Measurements from ENCODE around the gene GPRC5C.

GPRC5C gene

DNA sequence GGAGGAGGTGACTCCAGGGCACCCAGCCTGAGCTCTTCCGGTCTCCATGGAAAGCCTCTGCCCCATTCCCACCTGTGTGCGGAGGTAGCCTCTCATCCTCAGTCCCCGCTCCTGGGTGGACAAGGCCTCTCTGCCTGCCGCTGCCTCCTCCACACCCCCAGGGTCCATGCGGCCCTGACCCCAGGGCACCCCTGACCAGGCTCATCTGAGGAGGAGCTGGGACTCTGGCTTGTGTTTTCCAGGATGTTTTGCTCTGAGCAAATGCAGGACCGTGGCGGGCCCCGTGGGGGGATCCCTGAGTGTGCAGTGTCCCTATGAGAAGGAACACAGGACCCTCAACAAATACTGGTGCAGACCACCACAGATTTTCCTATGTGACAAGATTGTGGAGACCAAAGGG is 41.4 kb downstream of the GPRC5C start:
- H3K4me3 ChIP-seq (IDR thresholded peaks at IDR 0.05; ENCODE audit: insufficient read depth, low read depth, low read length) = no peak overlapping the region
- H2AFZ ChIP-seq (ENCODE audit: low read depth) = no peak overlapping the region
- H3K9ac ChIP-seq = no peak overlapping the region
- no peaks in the 10 kb centered on the region for H4K20me1 ChIP-seq (ENCODE audit: insufficient read depth)
- H3K27ac ChIP-seq = no peak overlapping the region
- H3K36me3 ChIP-seq (ENCODE audit: insufficient read depth) = no peaks in the 10 kb centered on the region
- no peaks in the 10 kb centered on the region for H3K79me2 ChIP-seq (ENCODE audit: insufficient read depth, low read depth)
- no peak overlapping the region for H3K4me2 ChIP-seq
- peaks cover 23% of the 10 kb centered on the region; the same call in 1 of the 2 replicates for H3K27me3 ChIP-seq (ENCODE audit: insufficient read depth, low read depth)
- TF ChIP-seq, protein P1, sequence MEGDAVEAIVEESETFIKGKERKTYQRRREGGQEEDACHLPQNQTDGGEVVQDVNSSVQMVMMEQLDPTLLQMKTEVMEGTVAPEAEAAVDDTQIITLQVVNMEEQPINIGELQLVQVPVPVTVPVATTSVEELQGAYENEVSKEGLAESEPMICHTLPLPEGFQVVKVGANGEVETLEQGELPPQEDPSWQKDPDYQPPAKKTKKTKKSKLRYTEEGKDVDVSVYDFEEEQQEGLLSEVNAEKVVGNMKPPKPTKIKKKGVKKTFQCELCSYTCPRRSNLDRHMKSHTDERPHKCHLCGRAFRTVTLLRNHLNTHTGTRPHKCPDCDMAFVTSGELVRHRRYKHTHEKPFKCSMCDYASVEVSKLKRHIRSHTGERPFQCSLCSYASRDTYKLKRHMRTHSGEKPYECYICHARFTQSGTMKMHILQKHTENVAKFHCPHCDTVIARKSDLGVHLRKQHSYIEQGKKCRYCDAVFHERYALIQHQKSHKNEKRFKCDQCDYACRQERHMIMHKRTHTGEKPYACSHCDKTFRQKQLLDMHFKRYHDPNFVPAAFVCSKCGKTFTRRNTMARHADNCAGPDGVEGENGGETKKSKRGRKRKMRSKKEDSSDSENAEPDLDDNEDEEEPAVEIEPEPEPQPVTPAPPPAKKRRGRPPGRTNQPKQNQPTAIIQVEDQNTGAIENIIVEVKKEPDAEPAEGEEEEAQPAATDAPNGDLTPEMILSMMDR (conservative IDR thresholded peaks at IDR 0.05; ENCODE audit: low read depth, low read length) = no peak
- H3K4me1 ChIP-seq (ENCODE audit: low read depth, poor library complexity, severe bottlenecking) = no peaks in the 10 kb centered on the region

DNA sequence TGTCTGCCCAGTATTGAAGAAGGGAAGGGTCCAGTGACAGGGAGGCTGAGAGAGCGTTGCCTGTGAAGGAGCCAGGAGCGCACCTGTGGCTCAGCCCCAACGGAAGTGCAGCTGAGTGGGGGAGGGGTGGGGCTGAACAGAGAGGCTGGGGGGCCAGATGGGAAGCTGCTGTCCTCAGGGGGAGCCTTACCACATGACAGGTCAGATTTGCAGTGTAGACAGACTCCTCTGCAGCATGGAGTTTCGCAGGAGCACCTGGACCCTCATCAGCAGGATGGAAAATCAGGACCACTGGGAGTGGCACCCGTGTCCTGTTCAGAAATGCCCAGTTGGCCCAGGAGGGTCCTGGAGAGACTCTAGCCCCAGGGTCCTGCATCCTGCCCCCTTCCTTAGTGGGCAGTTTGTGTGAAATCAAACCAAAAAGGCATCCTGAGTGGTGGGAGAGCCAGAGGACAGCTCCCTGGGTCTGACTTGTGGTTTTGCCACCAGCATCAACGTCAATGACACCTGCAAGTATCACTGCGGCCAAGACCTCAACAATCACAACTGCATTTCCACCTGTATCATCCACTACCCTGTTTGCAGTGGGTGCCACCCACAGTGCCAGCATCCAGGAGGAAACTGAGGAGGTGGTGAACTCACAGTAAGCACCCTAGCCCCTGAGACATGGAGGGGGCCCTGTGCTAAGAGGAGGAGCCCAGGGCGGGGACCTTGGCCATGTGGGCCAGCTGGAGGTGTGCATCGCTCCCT is 42.3 kb downstream of the GPRC5C start:
- TF ChIP-seq, protein P1 (conservative IDR thresholded peaks at IDR 0.05; ENCODE audit: low read depth, low read length) = no peak
- Histone ChIP-seq H3K9ac (no peak overlapping the region), H3K36me3 (ENCODE audit: insufficient read depth) (no peaks in the 10 kb centered on the region), H3K27me3 (ENCODE audit: insufficient read depth, low read depth) (peaks cover 18% of the 10 kb centered on the region; the same call in 1 of the 2 replicates), H3K4me1 (ENCODE audit: low read depth, poor library complexity, severe bottlenecking) (no peaks in the 10 kb centered on the region), H3K4me3 (IDR thresholded peaks at IDR 0.05; ENCODE audit: insufficient read depth, low read depth, low read length) (no peak overlapping the region), H4K20me1 (ENCODE audit: insufficient read depth) (no peaks in the 10 kb centered on the region), H2AFZ (ENCODE audit: low read depth) (no peak overlapping the region), H3K79me2 (ENCODE audit: insufficient read depth, low read depth) (no peaks in the 10 kb centered on the region), H3K4me2 (no peak overlapping the region), H3K27ac (no peak overlapping the region)

DNA sequence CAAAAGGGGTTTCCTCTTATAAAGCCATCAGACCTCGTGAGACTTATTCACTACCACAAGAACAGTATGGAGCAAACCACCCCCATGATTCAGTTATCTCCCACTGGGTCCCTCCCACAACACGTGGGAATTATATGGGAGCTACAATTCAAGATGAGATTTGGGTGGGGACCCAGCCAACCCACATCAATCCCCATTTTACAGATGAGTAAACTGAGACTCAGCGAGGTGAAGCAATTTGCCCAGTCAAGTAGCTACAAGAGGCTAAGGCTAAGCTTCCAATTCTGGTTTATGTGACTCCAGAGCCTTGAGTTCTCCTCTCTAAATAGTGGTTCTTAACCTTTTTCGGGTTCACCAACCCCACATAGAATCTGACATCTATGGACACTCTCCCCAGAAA is 43.3 kb downstream of the GPRC5C start:
- no peaks in the 10 kb centered on the region for H3K4me1 ChIP-seq (ENCODE audit: low read depth, poor library complexity, severe bottlenecking)
- TF ChIP-seq, protein P1 (conservative IDR thresholded peaks at IDR 0.05; ENCODE audit: low read depth, low read length) = no peak
- no peaks in the 10 kb centered on the region for H4K20me1 ChIP-seq (ENCODE audit: insufficient read depth)
- no peak overlapping the region for H3K4me2 ChIP-seq
- H3K79me2 ChIP-seq (ENCODE audit: insufficient read depth, low read depth) = no peaks in the 10 kb centered on the region
- no peak overlapping the region for H3K4me3 ChIP-seq (IDR thresholded peaks at IDR 0.05; ENCODE audit: insufficient read depth, low read depth, low read length)
- no peak overlapping the region for H2AFZ ChIP-seq (ENCODE audit: low read depth)
- no peaks in the 10 kb centered on the region for H3K36me3 ChIP-seq (ENCODE audit: insufficient read depth)
- H3K27ac ChIP-seq = no peak overlapping the region
- H3K9ac ChIP-seq = no peak overlapping the region
- H3K27me3 ChIP-seq (ENCODE audit: insufficient read depth, low read depth) = peaks cover 9% of the 10 kb centered on the region; the same call in 1 of the 2 replicates

DNA sequence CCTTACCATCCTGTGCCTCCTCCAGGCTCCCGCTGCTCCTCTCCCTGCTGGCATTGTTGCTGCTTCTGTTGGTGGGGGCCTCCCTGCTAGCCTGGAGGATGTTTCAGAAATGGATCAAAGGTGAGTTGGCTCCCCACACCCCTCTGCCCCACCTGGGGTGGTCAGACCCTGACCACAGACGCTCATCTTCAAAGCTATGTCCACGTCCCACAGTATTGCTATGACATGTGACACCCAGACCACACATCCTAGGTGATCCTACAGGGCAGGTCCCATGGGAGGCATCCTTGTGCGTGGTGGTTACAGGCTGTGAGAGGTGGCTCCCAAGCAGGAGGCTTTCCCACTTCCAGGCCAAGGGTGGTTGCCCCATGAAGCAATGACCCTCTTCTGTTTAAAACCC is 45.5 kb downstream of the GPRC5C start:
- Histone ChIP-seq H3K27ac (no peak overlapping the region), H3K4me1 (ENCODE audit: low read depth, poor library complexity, severe bottlenecking) (no peaks in the 10 kb centered on the region), H2AFZ (ENCODE audit: low read depth) (no peak overlapping the region), H3K4me2 (no peak overlapping the region), H3K27me3 (ENCODE audit: insufficient read depth, low read depth) (peaks cover 9% of the 10 kb centered on the region; the same call in 1 of the 2 replicates), H3K79me2 (ENCODE audit: insufficient read depth, low read depth) (no peaks in the 10 kb centered on the region), H3K36me3 (ENCODE audit: insufficient read depth) (no peaks in the 10 kb centered on the region), H3K4me3 (IDR thresholded peaks at IDR 0.05; ENCODE audit: insufficient read depth, low read depth, low read length) (no peak overlapping the region), H3K9ac (no peak overlapping the region), H4K20me1 (ENCODE audit: insufficient read depth) (no peaks in the 10 kb centered on the region)
- TF ChIP-seq, protein P1 (conservative IDR thresholded peaks at IDR 0.05; ENCODE audit: low read depth, low read length) = no peak

Measured in KMS-11 (cell line).